H1 (cell line): ENCODE results near the gene BPGM.

Experiments
- ATF2 ChIP-seq: IDR thresholded peaks from 2 replicates; pipeline ENCODE4 v1.6.1; 2012; ENCODE audit warnings: low read length, inconsistent platforms
- ATF3 ChIP-seq: IDR thresholded peaks from 2 replicates; pipeline ENCODE4 v1.6.1; 2011; ENCODE audit warnings: low read depth, mild to moderate bottlenecking, low read length; ENCODE audit not compliant: insufficient read depth
- CTCF ChIP-seq, 3 experiments: IDR thresholded peaks; 1 replicate in 2 of 3; 2 replicates in 1 of 3; pipeline versions ENCODE4 v1.5.1 to v1.6.1; 2011; ENCODE audit warnings: low read length in 3 of 3, mild to moderate bottlenecking in 3 of 3, inconsistent platforms in 2 of 3, low read depth in 1 of 3, moderate library complexity in 1 of 3; ENCODE audit not compliant: insufficient read depth in 1 of 3; ENCODE audit errors: control extremely low read depth in 1 of 3
- EGR1 ChIP-seq: IDR thresholded peaks from 2 replicates; pipeline ENCODE4 v1.6.1; 2011; ENCODE audit warnings: low read depth, low read length, borderline replicate concordance
- EZH2 ChIP-seq: fragments of 200-600 bp; sonication (generic); IDR thresholded peaks from 2 replicates; pipeline ENCODE4 v1.7.1; 2012; ENCODE audit warnings: low read depth, mild to moderate bottlenecking, moderate library complexity, low read length, inconsistent platforms; ENCODE audit not compliant: severe bottlenecking
- GABPA ChIP-seq: IDR thresholded peaks from 2 replicates; pipeline ENCODE4 v1.6.1; 2011; ENCODE audit warnings: mild to moderate bottlenecking, low read length, moderate library complexity, borderline replicate concordance; ENCODE audit not compliant: insufficient read depth
- KDM5A ChIP-seq: fragments of 200-600 bp; IDR thresholded peaks from 2 replicates; pipeline ENCODE4 v1.7.1; 2012; ENCODE audit warnings: mild to moderate bottlenecking, low read length, inconsistent platforms, mixed read lengths
- POLR2A ChIP-seq, 2 experiments: IDR thresholded peaks; 1 replicate in 1 of 2; 2 replicates in 1 of 2; pipeline ENCODE4 v1.6.1; 2011; ENCODE audit warnings: low read depth in 2 of 2, low read length in 2 of 2, mild to moderate bottlenecking in 2 of 2; ENCODE audit errors: control extremely low read depth in 1 of 2
- RAD21 ChIP-seq, 2 experiments: IDR thresholded peaks in 1 of 2; conservative IDR thresholded peaks in 1 of 2; 2 replicates each; pipeline ENCODE4 v1.6.1; 2011; ENCODE audit warnings: low read depth in 2 of 2, low read length in 2 of 2, improper control_type of control experiment in 1 of 2, inconsistent platforms in 1 of 2, mild to moderate bottlenecking in 1 of 2, moderate library complexity in 1 of 2
- SIN3A ChIP-seq, 2 experiments: IDR thresholded peaks in 1 of 2; conservative IDR thresholded peaks in 1 of 2; 2 replicates each; pipeline ENCODE4 v1.6.1; 2011 to 2012; ENCODE audit warnings: low read length in 2 of 2, improper control_type of control experiment in 1 of 2, low read depth in 1 of 2, mild to moderate bottlenecking in 1 of 2
- SP1 ChIP-seq: IDR thresholded peaks from 2 replicates; pipeline ENCODE4 v1.6.1; 2011; ENCODE audit warnings: low read depth, low read length
- SP2 ChIP-seq: IDR thresholded peaks from 2 replicates; pipeline ENCODE4 v1.6.1; 2012; ENCODE audit warnings: mild to moderate bottlenecking, low read length, inconsistent platforms
- YY1 ChIP-seq: IDR thresholded peaks from 2 replicates; pipeline ENCODE4 v1.6.1; 2011; ENCODE audit warnings: low read depth, mild to moderate bottlenecking, low read length

- TF ChIP-seq KDM5A: no peak
- no peak for TF ChIP-seq RAD21 (IDR thresholded peaks at IDR 0.05 in 1 of 2, conservative IDR thresholded peaks at IDR 0.05 in 1 of 2; ENCODE audit: low read depth in 2 of 2, low read length in 2 of 2)
- TF ChIP-seq CTCF (IDR thresholded peaks at IDR 0.05; ENCODE audit: control extremely low read depth in 1 of 3, insufficient read depth in 1 of 3, low read depth in 1 of 3, low read length in 3 of 3): no peak
- TF ChIP-seq EZH2: no peak
- TF ChIP-seq SP1: no peak
- no peak for TF ChIP-seq SP2
- TF ChIP-seq EGR1: no peak
- TF ChIP-seq SIN3A (conservative IDR thresholded peaks at IDR 0.05 in 1 of 2, IDR thresholded peaks at IDR 0.05 in 1 of 2; ENCODE audit: low read depth in 1 of 2, low read length in 2 of 2): no peak
- TF ChIP-seq ATF3: no peak
- no peak for TF ChIP-seq GABPA
- TF ChIP-seq YY1: no peak
- no peak for TF ChIP-seq POLR2A (IDR thresholded peaks at IDR 0.05; ENCODE audit: control extremely low read depth in 1 of 2, low read depth in 2 of 2, low read length in 2 of 2)
- TF ChIP-seq ATF2: no peak
Observed at GRCh38 chr7:134640842-134641715, 5.6 kb upstream of the BPGM start.
